GM18508 (cell line): ENCODE results near the gene CLDN10.
"Not testable (repeated sequence)": the region's sequence is repeated elsewhere in the genome, so short reads cannot be mapped to it uniquely, and the experiment has no call there.

Source experiments
- ATAC-seq: cut with Tn5 transposase; IDR thresholded peaks from one replicate; pipeline ENCODE4 v1.9.1; 2021; ENCODE audit warnings: moderate number of reproducible peaks; ENCODE audit not compliant: insufficient read depth, unreplicated experiment

Gene CLDN10, protein sequence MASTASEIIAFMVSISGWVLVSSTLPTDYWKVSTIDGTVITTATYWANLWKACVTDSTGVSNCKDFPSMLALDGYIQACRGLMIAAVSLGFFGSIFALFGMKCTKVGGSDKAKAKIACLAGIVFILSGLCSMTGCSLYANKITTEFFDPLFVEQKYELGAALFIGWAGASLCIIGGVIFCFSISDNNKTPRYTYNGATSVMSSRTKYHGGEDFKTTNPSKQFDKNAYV

GRCh38 chr13:95552539-95553441 lies at the start of gene CLDN10:
TSS of gene CLDN10 (plus strand) at chr13:95552720. CDS start at chr13:95552754, 34 bp downstream.
- no peak for ATAC-seq

GRCh38 chr13:95503662-95504061 lies 48.9 kb upstream of the CLDN10 start:
- no peak for ATAC-seq

DNA sequence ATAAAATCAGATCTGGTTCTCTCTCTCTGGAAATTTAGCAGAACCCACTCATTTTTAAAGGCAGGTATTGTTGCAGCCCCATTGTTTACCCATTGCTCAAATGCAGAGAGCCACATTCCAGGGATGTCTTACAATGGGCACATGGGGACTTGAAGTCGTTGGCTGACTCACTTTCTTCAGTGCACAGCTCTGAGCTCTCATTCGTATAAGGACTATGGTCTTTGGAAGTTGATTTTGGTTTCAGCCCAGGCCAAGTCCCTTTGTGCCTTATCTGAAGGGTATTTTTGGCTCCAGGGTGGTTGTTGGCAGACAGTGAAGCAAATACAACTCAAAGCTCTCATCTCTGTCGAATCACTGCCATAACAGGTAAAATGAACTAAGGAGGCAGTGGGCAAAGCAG lies 47.3 kb upstream of the CLDN10 start:
- ATAC-seq = no peak

DNA sequence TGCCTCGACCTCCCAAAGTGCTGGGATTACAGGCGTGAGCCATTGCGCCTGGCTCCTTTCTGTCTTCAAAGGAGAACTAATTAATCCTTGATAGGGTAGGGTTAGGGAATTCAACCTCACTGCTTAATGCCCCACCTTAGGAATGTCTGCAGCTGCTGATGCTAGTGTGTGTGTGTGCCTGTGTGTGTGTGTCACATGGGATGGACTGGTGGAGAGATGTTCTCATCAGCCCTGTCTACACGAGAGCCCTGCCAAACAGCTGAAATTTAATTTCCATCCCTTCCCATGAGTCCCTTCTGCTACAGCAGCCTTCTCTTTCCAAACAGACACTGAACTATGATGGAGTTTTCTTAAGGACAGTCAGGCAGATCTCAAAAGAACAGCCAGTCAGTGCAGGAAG lies 46.5 kb upstream of the CLDN10 start:
- ATAC-seq = no peak

DNA sequence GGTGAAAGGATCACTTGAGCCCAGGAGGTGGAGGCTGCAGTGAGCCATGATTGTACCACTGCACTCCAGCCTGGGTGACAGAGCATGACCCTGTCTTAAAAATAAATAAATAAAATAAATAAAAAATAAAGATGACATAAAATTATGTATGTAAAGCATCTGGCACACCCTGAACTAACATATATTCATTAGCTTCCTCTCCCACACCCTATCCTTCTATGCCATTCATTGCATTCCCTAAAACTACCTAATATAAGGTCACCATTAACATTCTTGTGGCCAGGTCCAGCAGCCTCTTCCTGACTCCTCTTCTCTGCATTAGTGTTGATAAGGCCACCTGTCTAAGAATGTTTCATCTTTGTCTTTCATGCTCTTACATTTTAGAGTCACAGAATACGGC lies 44.5 kb upstream of the CLDN10 start:
- ATAC-seq = no peak

- no peak for ATAC-seq
Measured at GRCh38 chr13:95508996-95509395, 43.5 kb upstream of the CLDN10 start.

GRCh38 chr13:95509521-95510310 lies 42.8 kb upstream of the CLDN10 start:
- no peak for ATAC-seq

DNA sequence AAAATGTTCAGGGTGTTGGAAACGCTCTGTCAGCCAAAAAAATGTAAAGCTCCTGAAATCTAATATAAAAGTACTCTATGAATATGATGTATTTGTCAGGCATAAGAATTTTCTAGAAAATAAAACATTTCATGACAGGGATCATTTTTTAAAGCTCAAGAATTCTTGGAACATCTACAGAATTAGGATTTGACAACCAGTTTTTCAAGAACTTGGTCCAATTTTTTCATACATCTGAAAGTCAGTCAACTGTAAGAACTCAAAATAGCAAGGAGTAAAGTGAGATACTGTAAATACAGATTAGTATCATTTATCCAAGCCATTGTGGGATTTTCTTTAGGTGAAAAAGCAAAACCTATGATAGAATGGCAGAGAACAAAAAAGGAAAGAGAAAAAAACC lies 41.6 kb upstream of the CLDN10 start:
- ATAC-seq = no peak

DNA sequence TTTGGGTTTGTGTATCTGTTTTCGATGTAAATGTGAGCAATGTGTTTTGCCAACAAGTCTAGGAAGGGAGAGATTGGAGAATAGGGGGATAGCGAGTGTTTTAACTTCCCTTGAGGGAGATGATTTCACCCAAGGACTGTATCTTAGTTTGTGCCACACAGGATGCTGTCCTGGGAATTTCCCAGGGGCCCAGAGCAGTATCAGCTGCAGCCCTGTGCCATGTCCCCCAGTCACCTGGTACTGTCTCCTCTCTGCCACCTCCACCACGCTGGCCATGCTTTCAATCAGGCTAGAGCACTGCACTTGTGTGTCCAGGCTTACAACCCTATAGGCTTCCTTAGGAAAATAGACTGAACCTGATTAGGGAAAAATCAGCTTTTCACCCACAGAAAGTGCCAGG lies 40.1 kb upstream of the CLDN10 start:
- ATAC-seq = no peak

DNA sequence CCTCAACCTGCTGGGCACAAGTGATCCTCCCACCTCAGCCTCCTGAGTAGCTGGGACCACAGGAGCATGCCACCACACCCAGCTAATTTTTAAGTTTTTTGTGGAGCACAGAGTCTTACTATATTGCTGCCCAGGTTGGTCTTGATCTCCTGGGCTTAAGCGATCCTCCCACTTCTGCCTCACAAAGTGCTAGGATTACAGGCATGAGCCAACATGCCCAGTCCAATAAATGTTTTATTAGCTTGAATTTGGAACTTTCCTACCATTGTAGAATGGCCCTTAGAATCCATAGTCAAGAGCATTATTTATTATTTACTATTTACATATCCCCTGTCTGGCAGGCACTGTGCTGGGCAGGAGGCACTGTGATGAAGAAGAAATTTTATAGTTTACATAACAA lies 39.6 kb upstream of the CLDN10 start:
- ATAC-seq = no peak

DNA sequence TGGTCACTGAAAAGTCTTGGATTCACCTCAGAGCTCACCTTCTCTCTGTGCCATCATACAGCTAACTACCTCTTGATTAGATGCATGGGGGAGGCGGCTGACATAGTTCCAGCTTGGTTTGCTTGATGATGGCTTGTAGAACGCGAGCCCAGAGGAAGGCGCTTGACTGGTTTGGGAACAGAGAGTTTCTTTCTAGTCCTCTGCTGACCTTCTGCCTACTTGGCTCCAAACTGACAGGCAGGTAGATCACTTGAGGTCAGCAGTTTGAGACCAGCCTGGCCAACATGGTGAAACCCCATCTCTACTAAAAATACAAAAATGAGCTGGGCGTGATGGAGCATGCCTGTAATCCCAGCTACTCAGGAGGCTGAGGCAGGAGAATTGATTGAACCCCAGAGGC lies 36.9 kb upstream of the CLDN10 start:
- not testable (repeated sequence) for ATAC-seq

GRCh38 chr13:95516021-95516420 lies 36.5 kb upstream of the CLDN10 start:
- ATAC-seq = no peak

GRCh38 chr13:95516492-95516891 lies 36.0 kb upstream of the CLDN10 start:
- no peak for ATAC-seq

DNA sequence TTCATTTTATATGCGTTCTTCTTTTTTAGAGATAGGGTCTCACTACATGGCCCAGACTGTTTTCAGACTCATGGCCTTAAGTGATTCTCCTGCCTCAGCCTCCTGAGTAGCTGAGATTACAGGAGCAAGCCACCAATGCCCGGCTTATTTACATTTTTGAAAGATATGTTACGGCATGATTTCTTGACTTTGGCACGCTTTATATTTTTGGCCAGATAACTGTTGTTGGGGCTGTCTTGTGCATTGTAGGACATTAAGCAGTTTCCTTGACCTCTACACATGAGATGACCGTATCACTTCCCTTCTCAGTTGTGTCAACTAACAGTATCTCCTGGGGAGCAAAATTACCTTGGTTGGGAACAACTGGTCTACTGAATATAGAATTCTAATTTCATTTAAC lies 28.9 kb upstream of the CLDN10 start:
- no peak for ATAC-seq

DNA sequence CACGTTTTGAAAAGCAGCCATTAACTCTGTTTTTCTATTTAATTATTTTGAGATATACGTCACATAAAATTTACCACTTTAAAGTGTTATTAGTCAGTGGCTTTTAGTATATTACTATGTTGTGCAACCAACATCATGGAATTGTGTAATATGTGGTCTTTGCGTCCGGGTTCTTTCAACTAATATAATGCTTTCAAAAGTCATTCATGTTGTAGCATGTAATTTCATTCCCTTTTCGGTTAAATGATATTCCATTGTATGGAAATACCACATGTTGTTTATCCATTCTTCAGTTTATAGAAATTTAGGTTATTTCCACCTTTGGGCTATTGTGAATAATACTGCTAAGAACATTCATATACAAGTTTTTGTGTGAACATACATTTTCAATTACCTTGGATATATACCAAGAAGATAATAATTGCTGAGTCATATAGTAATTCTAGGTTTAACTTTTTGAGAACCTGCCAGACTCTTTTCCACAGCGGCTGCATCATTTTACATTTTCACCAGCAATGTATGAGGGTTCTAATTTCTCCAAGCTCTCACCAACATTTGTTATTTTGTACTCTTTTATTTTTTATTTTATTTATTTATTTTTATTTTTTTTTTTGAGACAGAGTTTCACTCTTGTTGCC lies 28.1 kb upstream of the CLDN10 start:
- ATAC-seq = no peak

DNA sequence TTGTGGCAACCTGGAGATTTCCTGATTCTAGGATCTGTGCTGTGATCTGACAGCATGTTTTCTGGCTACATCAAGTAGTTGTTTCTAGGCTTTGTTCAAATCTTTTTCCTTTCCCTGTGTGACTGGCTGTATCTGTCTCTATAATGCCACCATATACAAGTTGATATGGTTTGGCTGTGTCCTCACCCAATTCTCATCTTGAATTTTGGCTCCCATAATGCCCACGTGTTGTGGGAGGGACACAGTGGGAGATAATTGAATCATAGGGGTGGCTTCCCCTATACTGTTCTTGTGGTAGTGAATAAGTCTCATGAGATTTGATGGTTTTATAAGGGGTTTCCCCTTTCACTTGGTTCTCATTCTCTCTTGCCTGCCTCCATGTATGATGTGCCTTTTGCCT lies 24.6 kb upstream of the CLDN10 start:
- no peak for ATAC-seq

- no peak for ATAC-seq
Measured at GRCh38 chr13:95530178-95530577, 22.3 kb upstream of the CLDN10 start.

- no peak for ATAC-seq
Measured at GRCh38 chr13:95533545-95534160, 18.9 kb upstream of the CLDN10 start.

- ATAC-seq = no peak
Measured at GRCh38 chr13:95535243-95535642, 17.3 kb upstream of the CLDN10 start.

- no peak for ATAC-seq
Measured at GRCh38 chr13:95536632-95537241, 15.8 kb upstream of the CLDN10 start.
